Activated CD8-positive, alpha-beta memory T cell treated with anti-CD3 and anti-CD28 coated beads for 36 hours (primary cell): ENCODE data around the gene EPHA4. TPM values are rescaled to one million over a fixed set of nuclear protein-coding genes. Genes with fewer than 3 reads are reported as not detected.

Experiments used
- CTCF ChIA-PET: fragments of 350-600 bp; sonication (Branson Sonifier 250); formaldehyde crosslinking; loops from one replicate; lab custom pipeline; 2021; ENCODE audit warnings: antibody characterized with exemption; lab: Charles Lee
- POLR2A ChIA-PET: fragments of 350-600 bp; sonication (Branson Sonifier 250); formaldehyde crosslinking; loops from one replicate; lab custom pipeline; 2021; ENCODE audit warnings: antibody characterized with exemption; lab: Charles Lee
- total RNA-seq, 2 experiments: library from RNA; stranded (reverse); gene quantifications; one replicate each; pipeline ENCODE4 v1.2.3, GENCODE V29; 2021

The EPHA4 gene
- total RNA-seq, 2 experiments from 2014 or later, result 2.0 to 2.3 TPM

DNA sequence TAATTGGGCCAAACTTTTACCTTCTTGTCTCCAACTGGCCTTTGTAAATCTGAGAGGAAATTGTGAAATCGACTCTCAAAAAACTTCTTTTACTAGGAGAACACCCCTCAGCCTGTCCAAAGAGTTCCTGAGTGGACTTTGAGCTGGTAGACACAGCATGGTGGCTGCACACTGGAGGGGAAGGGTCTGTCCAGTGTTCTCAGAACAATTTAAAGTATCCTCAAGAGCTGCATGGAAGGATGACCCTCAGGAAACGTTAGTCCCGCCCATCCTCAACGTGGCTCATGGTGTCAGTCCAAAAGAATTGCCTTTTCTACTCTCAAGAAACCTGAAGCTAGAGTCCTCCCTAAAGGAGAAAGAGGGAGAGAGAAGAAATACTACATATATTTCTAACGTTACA lies 182.7 kb downstream of the EPHA4 start:
- ChIA-PET CTCF (no interaction called here), POLR2A (no interaction called here)

DNA sequence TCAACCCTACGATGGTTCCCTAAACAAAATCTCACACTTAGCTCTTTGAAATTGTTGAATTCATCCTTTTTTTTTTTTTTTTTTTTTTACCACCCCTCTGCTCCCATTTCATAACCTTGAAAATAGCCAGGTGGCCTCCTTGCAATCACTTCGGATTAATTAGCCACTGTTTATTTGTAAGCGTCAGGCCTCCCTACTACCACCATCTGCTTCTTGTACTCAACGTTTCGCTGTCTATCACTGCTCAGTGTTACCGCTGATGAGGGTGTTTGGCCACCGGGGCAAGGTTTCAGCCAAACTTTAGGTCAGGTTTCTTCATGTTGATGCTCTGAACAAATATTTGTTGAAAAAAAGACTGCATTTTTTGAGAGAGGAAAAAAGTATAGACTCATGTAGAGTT lies 183.2 kb downstream of the EPHA4 start:
- POLR2A ChIA-PET, result no interaction called here
- CTCF ChIA-PET, result no interaction called here

DNA sequence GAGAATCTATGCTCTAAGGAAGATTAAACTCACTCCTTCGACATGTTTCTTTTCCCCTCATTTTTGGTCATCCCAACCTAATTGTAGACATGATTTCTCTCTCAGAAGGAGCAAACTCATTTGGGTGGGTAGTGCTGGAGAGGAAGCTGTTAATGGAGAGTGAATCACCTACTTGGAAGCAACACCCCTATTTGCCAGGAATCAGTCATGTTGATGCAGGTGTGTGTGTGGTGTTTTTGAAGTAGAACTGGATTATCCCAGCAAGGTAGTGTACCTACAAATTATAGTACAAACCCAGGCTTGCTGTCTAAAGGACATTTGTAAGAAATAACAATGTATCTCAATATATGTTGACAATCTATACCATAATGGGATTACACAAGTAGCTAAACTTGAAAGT lies 186.4 kb downstream of the EPHA4 start:
- ChIA-PET CTCF (no interaction called here), POLR2A (no interaction called here)

DNA sequence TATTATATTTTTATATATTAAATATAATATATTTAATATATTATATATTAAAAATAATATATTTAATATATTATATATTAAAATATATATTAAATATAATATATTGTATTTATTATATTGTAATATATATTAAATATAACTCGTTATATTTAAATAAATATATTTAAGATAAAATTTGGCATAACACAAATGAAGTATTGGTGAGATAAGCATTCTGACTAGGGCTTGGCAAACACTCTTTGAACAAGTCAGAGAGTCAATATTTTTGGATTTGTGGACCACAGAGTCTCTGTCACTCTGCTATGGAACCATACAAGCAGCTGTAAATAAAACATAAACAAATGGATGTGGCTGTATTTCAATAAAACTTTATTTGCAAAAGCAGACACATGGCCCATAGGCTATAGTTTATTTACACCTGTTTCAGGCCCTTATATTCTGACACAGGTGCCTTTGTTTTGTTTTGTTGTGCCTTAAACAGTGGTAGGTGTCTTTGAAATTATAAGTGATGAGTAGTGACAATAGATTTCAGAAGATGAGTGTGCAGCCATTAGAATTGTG lies 190.1 kb downstream of the EPHA4 start:
- CTCF ChIA-PET, result no interaction called here
- POLR2A ChIA-PET, result no interaction called here

DNA sequence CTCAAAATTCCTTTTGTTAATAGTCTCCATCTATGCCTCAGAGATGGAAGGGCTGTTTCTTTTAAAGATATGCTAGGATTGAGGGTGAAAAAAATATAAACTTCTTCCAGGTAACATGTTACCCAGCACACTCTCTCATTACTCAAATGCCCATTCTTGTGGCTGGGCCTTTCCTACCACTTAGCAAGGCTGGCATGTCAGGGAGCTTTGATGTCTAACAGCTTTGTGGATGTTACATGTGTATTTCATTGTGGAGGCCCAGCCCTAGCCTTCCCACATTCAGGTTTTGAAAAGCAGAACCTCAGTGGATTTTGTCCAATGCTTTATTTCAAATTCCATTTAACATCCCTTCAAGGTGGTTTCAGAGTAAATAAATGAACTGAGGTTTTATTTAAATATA lies 191.4 kb downstream of the EPHA4 start:
- POLR2A ChIA-PET, result no interaction called here
- CTCF ChIA-PET, result no interaction called here

DNA sequence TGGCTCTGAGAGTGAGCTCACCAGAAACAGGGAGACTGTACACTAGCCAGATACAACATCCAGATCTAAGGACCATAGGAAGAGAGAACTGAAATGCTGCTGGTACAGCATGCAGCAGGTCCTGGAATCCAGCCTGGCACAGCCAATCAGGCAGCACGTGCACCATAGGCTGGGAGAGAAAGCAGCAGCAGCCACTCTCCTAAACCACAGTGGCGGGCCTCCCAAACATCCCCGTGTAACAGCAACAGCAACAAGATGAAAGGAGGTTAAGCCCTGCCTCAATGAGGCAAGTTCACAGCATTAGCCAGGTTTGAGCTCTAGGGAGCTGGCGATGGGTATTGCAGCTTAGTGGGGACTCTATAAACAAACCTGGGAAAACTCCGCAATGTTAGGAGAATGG lies 192.0 kb downstream of the EPHA4 start:
- ChIA-PET POLR2A (no interaction called here), CTCF (no interaction called here)

DNA sequence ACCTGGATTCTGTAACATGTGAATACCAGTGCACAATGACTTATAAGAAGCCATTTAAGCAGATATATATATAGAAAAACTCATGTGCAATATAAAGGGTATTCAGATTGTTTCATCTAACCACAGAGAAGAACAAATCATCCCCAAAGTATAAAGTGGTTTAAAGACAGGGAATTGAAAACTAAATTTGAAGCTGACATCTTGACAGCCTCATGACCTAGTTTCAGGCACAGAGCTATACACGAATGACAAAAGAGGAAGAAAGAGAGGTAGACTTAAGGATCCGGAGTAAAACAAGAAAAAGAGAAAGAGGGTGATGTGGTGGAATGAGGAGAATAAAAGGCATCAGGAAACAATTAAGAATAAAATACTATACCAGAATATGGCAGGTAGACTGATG lies 194.5 kb downstream of the EPHA4 start:
- ChIA-PET CTCF (interaction anchor here (0.7 kb wide), 1 partner anchor 77 kb away, joined by 3 read pairs; no protein-coding TSS in a partner anchor), POLR2A (no interaction called here)

DNA sequence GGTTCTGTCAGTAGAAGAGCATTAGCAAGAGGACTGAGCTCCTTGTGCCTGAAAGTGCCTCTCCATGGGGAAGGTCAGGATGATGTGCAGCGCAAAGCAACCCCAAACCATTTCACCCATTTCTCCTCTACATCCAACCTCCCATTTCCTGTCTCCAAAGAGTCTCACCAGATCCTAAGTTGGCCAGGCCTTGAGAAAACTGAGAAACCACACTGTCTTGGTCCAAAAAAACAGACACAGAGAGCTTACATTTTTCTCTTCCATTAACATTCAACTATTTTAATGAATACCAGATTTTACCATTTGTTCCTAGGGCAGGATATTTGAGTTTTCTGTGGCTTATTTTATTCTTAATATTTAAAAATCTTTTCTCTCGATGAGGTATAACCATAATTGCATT lies 195.0 kb downstream of the EPHA4 start:
- CTCF ChIA-PET, result no interaction called here
- POLR2A ChIA-PET, result no interaction called here

DNA sequence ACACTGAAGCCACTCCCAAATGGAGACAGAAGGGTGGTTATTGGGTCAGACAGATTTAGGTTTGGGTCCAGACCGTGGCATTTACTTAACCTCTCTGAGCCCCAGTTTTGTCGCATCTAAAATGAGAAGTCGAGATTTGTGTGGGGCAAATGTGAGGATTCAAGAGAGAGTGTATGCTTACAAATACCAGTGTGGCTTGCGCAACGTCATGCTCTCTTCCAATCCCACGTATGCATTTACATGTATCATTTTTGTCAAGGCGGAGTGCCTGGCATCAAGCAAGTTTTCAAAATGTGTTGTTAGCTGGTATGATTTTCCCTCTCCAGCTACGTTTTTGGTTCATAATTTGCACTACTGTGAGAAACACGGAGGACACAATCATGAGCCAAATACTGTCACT lies 197.9 kb downstream of the EPHA4 start:
- ChIA-PET POLR2A (no interaction called here), CTCF (no interaction called here)

DNA sequence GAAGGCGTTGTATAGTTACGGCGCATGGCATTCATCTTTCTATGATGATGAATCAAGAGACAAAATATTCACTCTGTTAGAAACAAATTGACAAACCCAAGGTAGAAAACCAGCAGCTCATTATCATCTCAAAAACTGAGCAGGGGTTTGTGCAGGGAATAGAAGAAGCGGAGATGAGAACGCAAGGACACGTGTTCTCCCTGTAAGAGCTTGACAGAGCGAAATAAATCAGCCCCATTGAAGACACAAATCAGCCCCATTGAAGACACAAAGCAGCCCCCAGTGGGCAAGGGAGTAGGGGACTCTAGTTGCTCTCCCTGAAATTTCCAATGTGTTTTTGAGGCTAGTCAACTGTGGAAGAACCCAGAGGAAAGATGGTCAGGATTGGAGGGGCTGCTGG lies 199.2 kb downstream of the EPHA4 start:
- ChIA-PET CTCF (no interaction called here), POLR2A (no interaction called here)

DNA sequence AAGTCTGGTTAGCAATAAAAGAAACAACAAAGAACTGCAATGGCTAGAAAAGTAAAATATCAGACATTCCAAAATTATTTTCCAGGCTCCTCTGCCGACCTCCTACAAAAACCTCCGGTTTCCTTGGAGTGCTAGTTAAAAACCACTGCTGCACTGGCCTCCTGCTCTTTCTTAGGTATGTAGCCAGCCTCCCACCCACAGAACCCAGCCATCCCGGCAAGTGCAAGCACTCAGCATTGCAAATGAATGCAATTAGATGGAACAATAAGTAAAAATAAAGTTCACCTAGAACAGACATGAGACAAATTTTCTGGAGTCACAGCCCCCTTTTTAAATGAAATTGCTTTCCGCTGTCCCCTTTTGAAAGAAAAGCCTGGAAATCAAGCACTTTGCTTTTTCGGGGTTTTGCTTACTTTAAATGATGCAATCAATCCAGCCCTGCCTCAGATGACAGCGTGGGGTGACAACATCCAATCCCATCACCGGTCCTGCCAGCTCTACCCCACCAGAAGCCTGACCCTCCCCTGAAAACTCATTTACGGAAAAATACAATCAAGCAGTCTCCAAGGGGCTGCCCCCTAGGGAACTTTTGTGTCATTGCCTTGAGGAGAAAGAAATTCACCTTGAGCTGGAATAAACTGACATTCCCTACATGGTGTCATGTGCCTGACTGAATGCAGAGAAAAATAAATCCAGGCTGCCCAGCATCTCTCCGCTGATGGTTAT lies 199.8 kb downstream of the EPHA4 start:
- ChIA-PET CTCF (no interaction called here), POLR2A (no interaction called here)

DNA sequence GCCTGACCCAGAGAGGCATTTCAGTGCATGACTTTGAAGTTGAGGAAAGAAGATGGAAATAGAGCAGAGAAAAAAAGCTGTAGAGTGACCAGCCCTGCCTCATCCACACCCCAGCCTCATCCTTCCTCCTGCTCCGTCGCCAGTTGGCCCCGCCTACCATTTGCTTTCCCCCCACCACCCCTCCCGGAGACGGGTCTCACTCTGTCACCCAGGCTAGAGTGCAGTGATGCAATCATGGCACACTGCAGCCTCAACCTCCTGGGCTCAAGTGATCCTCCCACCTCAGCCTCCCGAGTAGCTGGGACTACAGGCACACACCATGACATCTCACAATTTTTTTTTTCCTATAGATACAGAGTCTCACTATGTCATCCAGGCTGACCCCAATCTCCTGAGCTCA lies 200.8 kb downstream of the EPHA4 start:
- ChIA-PET POLR2A (no interaction called here), CTCF (no interaction called here)

DNA sequence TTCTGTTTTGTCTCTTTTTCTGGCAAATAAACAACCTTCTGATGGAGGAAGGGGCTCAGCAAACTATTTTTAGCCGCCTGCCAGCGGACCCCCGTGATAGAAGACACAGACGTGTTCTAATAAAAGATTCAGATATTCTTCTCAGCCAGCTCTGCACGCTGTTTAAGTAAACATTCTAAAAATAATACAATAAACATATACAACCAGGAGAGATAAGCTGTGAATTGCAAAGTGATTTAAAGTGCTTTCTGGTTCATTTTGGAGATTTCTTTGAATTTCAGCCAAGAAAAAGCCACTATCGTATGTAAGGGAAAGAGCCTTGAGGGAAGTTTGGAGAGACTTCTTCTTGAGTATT lies 201.3 kb downstream of the EPHA4 start:
- POLR2A ChIA-PET, result no interaction called here
- CTCF ChIA-PET, result no interaction called here

DNA sequence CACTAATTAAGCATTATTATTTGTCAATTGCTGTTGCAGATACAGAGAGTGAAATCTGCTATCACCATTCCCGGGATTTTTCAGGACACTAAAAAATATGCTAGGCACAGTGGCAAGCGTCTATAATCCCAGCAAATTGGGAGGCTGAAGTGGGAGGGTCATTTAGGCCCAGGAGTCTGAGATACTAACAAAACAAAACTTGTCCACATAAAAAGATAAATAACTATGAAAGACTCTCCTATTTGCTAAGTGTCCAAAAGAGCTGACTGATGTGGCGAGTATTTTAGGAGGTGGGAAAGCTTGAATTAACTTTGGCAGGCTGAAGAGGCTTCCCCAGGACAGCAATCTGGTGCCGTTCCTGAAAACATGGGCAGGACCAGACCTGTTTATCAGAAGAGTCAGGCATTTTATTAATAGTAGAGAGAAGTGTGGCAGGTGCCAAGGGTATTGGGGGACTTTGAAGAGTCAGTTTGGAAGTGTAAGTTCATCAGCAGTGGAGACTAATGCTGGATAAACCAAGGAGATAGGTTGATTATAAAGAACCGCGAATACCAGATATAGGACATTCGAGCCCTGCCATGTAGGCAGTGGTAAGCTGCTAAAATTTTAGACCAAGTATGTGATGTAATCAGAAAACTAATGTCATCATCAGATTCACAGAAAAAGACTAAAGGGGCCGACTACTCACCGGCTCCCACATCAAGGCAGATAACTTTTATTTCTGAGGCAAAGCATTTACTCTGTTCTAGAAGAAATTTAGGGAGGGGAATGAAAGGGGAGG lies 201.8 kb downstream of the EPHA4 start:
- ChIA-PET CTCF (no interaction called here), POLR2A (no interaction called here)
